Eye (tissue), 1 donor: Measurements from ENCODE around the gene TCERG1.

Experiments
- DNase-seq: peaks from one replicate; pipeline ENCODE4 v3.0.0-alpha.2; 2015

Gene TCERG1

GRCh38 chr5:146458894-146459293, 11.8 kb downstream of the TCERG1 start:
- DNase-seq, result no peak

- no peak for DNase-seq
Observed at GRCh38 chr5:146461319-146461718, 14.2 kb downstream of the TCERG1 start.

GRCh38 chr5:146463446-146463845, 16.3 kb downstream of the TCERG1 start:
- DNase-seq, result no peak

GRCh38 chr5:146466521-146467349, 19.6 kb downstream of the TCERG1 start:
- DNase-seq, result no peak

GRCh38 chr5:146467760-146468159, 20.6 kb downstream of the TCERG1 start:
- peak; percentile 13 for DNase-seq

- no peak for DNase-seq
Observed at GRCh38 chr5:146474065-146474464, 26.9 kb downstream of the TCERG1 start.

- DNase-seq, result no peak
Observed at GRCh38 chr5:146475190-146475780, 28.2 kb downstream of the TCERG1 start.

GRCh38 chr5:146475906-146476305, 28.8 kb downstream of the TCERG1 start:
- DNase-seq, result no peak

- DNase-seq, result no peak
Observed at GRCh38 chr5:146482775-146483174, 35.6 kb downstream of the TCERG1 start.

- DNase-seq, result no peak
Observed at GRCh38 chr5:146484714-146485391, 37.7 kb downstream of the TCERG1 start.

GRCh38 chr5:146490089-146490843, 43.1 kb downstream of the TCERG1 start:
- DNase-seq, result no peak

- no peak for DNase-seq
Observed at GRCh38 chr5:146494656-146495055, 47.5 kb downstream of the TCERG1 start.

GRCh38 chr5:146499680-146500079, 52.5 kb downstream of the TCERG1 start:
- no peak for DNase-seq

- no peak for DNase-seq
Observed at GRCh38 chr5:146507428-146507827, 60.3 kb downstream of the TCERG1 start.

GRCh38 chr5:146510559-146511125, 63.5 kb downstream of the TCERG1 start:
- DNase-seq, result no peak

GRCh38 chr5:146513462-146513861, 66.3 kb downstream of the TCERG1 start:
- DNase-seq, result no peak

- no peak for DNase-seq
Observed at GRCh38 chr5:146514575-146514974, 67.4 kb downstream of the TCERG1 start.

GRCh38 chr5:146515473-146516150, 68.5 kb downstream of the TCERG1 start:
- DNase-seq, result no peak

GRCh38 chr5:146516151-146516475, 69.0 kb downstream of the TCERG1 start, which contains the start of gene GPR151:
TSS of gene GPR151 (minus strand) at chr5:146516190. CDS start at chr5:146516113, 77 bp downstream.
- no peak for DNase-seq

GRCh38 chr5:146519554-146519953, 72.4 kb downstream of the TCERG1 start:
- DNase-seq, result no peak

- no peak for DNase-seq
Observed at GRCh38 chr5:146520731-146521130, 73.6 kb downstream of the TCERG1 start.

GRCh38 chr5:146521403-146522106, 74.4 kb downstream of the TCERG1 start:
- no peak for DNase-seq
